GM18907 (cell line): ENCODE results near the gene WDR45.

ENCODE experiments used
- ATAC-seq: cut with Tn5 transposase; IDR thresholded peaks from one replicate; pipeline ENCODE4 v1.9.1; 2021; ENCODE audit warnings: mild to moderate bottlenecking, moderate library complexity; ENCODE audit not compliant: unreplicated experiment

WDR45 gene

DNA sequence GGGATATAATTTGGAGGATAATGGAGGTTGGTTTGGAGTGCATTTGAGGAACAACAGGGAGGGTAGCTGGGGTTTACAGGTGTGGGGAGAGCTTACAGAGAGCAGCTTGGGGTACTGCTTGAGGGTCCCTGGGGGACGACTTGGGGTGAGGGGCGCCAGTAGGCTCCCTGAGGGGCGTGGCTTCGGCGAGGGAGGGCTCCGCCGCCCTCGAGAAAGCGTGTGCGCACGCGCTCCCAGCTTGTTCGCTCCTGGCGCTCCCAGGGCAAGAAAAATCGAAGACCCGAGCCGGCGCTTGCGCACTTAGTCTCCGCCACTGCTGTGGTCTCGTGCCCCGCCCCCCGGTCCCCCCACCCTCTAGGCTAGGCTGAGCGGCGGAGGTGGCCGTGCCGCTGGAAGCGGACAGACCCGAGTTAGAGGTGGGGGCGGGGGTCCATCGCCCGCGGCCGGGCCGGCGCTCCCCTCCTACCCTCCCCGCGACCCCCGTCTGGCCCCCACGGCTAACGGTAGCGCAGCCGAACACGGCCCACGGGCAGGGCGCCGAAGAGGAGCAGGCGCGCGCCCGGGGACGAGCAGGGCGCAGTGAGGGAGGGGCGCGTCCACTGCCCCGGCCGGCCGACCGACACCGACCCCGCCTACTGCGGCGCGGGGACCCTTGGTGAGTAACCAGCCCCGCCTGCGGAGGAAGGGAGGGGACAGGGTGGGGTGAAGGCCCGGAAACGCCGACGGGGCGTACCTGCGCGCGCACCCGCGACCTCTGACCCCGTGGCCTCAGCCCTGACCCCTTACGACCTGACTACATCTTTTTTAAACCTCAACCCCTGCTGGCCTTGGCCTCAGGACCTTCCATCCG is 26.2 kb downstream of the WDR45 start:
- peak; percentile 60 for ATAC-seq

GRCh38 chrX:49043987-49044281 is 35.8 kb downstream of the WDR45 start:
- ATAC-seq: no peak

GRCh38 chrX:49043220-49043986 is 36.3 kb downstream of the WDR45 start, which contains the start of gene TFE3:
Gene TFE3, minus strand, starts transcription at chrX:49043357. Its CDS starts 131 bp downstream, at chrX:49043226.
- ATAC-seq: peak; percentile 90

DNA sequence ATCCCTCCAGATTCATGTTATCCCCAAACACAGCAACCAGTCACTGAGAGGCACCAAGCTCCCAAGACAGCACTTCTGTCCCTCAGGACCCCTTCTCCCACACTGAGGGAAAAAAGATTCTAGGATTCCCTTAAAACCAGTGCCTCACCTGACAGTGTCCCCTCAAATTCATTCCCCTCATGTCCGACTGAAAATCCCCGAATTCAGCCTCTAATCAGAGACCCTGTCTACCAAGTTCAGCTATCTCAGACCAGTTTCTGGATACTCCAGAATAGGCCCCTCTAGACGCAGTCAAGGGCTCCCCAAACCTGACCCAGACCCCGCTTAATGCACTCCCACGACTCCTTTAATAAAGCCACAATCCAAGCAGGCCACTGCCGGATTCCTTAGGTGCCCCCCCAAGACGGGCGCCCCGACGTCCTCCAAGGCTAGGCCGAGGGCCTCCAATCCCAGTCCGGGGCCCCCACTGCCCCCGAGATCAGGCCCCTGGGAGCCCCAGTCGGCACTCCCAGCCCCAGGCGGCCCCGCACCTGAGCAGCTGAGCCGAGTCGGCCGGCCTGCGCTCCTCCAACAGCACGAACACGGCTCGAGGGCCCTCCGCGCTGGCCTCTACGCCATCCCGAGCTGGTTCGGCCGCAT is 37.0 kb downstream of the WDR45 start:
- no peak for ATAC-seq

GRCh38 chrX:49041744-49042580 is 37.7 kb downstream of the WDR45 start:
- ATAC-seq: no peak

GRCh38 chrX:49040376-49040955 is 39.2 kb downstream of the WDR45 start:
- ATAC-seq: no peak

GRCh38 chrX:49039598-49040375 is 39.9 kb downstream of the WDR45 start:
- ATAC-seq: no peak

- no peak for ATAC-seq
Measured at GRCh38 chrX:49037883-49038475, 41.7 kb downstream of the WDR45 start.

GRCh38 chrX:49030283-49030682 is 49.4 kb downstream of the WDR45 start:
- no peak for ATAC-seq

DNA sequence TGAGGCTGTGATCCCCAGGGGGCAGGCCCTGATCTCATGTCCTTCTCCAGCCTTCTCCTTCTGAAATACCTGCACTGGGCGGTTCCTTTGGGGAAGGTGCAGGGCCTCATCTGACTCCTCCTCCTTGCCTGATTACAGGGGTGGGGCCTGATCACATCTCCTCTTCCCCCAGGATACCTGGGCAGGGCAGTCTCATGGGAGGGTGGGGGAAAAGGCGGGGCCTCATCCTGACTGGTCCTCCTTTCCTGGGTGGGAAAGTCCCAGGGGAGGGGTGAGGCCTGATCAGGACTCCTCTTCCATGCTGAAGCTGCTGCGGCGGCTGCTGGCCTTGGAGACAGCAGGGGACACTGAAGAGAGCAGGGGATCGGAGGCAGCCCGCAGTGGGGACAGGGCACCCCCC is 49.8 kb downstream of the WDR45 start:
- ATAC-seq: no peak
